ENCODE measurements around the gene FIP1L1.

Gene FIP1L1

DNA sequence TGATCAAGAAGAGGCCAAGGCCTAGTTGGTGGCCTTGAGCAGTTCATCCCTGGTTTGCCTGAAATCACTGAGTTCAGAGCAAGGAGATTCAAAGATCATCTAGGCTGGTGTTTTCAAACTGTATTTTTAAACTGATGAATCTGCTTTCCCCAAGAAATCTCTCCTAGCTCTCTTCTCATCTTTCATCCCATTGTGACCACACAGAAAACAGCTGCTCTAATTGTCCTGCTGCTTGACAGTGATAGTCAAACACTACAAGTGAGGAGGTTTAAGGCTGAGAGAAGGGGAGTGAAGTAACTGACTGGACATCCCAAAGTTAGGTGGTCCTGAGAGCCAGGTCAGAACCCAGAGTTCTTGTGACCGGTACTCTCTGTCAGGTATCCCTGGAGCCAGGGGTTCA, 122.3 kb downstream of the FIP1L1 start:
- in situ Hi-C loops (cut with MboI; ENCODE audit: low sequenced_read_pairs) = no loop called here

DNA sequence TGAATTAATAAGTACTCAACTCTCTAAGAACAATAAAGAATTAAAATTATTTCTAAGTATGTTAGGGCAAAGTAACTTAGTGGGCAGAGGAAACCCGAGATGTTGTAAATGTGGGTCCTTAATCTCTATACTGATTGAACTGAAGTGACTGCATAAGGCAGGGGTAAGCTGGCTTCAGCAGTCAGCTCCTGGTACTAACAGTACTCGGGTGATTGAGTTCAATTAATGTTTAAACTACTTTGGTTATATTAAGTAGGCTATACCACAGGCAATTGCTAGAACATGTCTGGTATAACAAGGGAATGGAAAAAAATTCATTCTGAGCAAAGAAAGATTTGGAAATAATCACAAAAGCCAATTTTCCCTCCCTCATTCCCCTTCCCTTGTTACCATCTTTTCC, 123.1 kb downstream of the FIP1L1 start:
- in situ Hi-C loops (cut with MboI; ENCODE audit: low sequenced_read_pairs) = no loop called here

DNA sequence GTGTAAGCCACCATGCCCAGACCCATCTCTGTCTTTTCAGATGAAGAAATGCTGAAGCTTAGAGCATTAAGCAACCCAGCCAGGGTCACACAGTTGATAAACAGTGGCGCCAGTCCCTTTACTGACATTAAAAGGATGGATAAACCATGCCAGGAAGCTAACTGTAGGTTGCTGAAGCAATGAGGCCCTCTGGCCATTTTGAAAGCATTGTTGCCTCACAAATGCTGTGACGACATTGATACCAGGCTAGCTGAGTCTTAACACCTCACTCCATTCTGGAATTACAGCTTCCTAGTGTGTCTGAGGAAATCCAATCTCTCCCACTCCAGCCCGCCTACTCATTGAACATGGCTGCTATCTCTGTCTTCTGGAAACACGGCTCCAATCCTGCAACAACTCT, 124.1 kb downstream of the FIP1L1 start:
- in situ Hi-C loops (cut with MboI; ENCODE audit: low sequenced_read_pairs) = no loop called here

DNA sequence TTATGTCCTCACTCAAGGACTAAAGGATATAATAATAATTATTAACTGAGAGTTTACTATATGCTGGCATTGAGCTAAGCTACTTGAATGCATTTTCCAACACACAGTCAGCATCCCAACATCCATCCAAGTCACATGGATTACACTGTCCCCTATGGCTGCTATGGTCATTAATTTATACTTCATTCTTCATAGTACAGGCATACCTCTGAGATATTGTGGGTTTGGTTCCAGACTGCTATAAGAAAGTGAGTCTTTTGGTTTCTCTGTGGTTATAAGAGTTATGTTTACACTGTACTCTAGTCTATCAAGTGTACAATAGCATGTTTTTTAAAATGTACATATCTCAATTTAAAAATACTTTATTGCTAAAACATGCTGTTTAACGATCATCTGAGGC, 124.7 kb downstream of the FIP1L1 start:
- in situ Hi-C loops (cut with MboI; ENCODE audit: low sequenced_read_pairs) = no loop called here

DNA sequence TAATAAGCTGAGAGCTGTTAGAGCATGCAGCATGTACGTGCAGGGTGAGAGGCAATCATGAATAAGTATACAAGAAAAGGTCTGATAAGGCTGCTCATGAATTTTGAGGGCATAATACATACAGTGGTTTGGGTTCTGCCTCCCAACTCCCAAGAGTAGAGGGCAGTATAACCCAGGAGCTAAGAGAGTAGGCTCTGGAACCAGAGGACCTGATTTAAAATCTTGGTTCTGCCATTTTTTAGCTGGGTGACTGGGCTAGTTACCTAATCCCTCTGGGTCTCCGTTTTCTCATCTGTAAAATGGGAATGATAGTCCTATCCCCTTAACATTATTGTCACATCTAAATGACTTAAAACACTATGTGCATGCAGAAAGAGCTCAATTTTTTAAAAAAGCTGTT, 128.5 kb downstream of the FIP1L1 start:
- in situ Hi-C loops (cut with MboI; ENCODE audit: low sequenced_read_pairs) = no loop called here

DNA sequence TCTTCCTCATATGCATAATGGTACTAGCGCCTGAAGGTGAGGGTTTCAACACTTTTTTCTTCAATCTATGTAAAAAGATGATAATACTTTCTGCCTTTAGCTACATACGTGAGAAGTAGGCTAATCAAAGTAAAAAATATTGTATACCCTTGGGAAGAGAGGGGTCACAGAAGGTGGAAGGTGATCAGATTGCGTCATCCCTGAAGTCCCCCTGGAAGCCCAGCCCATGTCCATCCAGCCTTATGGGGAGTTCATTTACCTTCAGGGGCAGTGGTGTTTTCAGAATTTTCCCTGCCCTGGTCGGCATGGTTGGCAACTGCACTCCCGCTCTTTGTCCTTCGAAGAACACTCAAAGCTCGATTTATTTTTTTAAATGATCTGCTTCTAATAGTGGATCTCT, 129.6 kb downstream of the FIP1L1 start:
- in situ Hi-C loops (cut with MboI; ENCODE audit: low sequenced_read_pairs) = no loop called here

DNA sequence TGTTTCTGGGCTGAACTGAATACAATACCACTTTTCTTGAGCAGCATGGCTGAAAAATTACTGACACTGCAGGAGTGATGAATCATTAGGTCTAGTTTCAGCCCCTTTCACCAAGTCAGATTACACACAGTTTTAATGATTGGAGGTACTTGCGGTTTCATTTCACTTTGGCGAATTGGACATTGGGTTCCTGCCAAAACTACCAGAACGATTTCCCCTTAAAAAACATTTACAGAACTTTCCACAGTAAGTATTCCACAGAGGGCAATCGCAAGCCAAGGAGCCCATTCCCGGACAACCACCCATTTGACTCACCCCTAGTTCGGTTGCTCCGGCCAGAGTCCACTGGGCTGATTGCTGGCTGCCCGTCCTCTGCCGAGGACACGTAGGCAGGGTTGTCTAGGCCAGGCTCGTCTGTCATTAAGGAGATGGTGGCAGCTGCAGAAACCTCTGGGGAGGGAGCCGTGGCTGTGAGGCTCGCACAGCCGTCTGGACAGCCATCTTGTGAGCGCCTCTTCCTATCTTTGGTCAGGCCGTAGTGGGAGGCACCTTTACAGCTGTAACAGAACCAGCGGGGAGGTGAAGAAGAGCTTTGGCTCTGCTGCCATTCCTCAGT, 130.3 kb downstream of the FIP1L1 start:
- in situ Hi-C loops (cut with MboI; ENCODE audit: low sequenced_read_pairs) = no loop called here

DNA sequence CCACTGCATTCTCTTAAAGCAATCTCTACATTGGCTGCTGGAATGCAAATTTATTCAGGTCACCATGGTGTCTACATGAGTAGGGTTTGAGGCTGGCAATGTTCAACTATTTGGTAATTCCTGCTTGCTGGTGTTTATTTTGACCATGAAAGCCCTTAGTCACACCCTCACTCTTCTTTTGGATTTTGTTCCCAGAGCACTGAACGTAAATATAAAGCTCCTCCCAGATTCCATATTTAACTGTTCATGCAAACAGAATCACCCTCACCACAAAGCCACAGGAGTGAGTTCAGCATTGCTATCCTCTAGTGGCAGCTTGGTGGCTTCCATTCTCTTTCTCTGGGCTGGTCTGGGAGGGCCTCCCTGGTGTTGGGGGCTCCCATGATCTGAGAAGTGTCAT, 131.0 kb downstream of the FIP1L1 start:
- in situ Hi-C loops (cut with MboI; ENCODE audit: low sequenced_read_pairs) = no loop called here

DNA sequence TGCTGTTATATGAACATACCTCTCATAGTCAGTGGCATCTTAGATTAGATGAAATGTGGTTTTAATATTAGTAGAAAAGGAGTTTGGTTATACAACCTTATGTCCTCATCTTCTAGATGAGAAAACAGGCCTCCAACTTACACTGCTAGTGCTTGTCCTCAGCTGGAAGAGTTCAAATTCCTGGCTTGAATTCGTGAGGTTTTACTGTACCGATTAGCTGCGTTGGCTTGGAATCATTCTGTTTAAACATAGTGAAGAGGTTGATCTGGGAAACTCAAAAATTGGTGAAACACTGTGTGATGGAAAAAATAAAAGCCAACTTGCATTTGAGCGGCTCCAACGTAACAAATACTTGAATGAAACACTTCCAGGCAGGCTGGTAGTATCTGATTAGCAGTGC, 132.9 kb downstream of the FIP1L1 start:
- in situ Hi-C loops (cut with MboI; ENCODE audit: low sequenced_read_pairs) = no loop called here
